Activated naive CD4-positive, alpha-beta T cell treated with anti-CD3 and anti-CD28 coated beads, Interleukin-2, amount 10 ng/mL, durations not matched to agents 7 days and 5 days (primary cell): Measurements from ENCODE around the gene KRTAP10-8.
A peak's percentile ranks its signal among the peaks of the same experiment; 100 is the strongest.
"Not testable (repeated sequence)": the region's sequence is repeated elsewhere in the genome, so short reads cannot be mapped to it uniquely, and the experiment has no call there.

Source experiments
- CTCF ChIA-PET: fragments of 350-600 bp; sonication (Branson Sonifier 250); formaldehyde crosslinking; loops from one replicate; lab custom pipeline; 2021; ENCODE audit warnings: antibody characterized with exemption; lab: Charles Lee
- DNase-seq: peaks from one replicate; pipeline ENCODE4 v3.0.0-alpha.2; 2020
- H3K27ac Mint-ChIP-seq: one replicate; pipeline ENCODE4 v1.8.0; 2021; ENCODE audit warnings: mild to moderate bottlenecking, moderate library complexity, mixed read lengths
- H3K27me3 Mint-ChIP-seq: one replicate; pipeline ENCODE4 v1.8.0; 2021; ENCODE audit warnings: mild to moderate bottlenecking, mixed read lengths
- H3K36me3 Mint-ChIP-seq: one replicate; pipeline ENCODE4 v1.8.0; 2021; ENCODE audit warnings: mixed read lengths
- H3K4me1 Mint-ChIP-seq: one replicate; pipeline ENCODE4 v1.8.0; 2021; ENCODE audit warnings: mixed read lengths
- H3K4me3 Mint-ChIP-seq: one replicate; pipeline ENCODE4 v1.8.0; 2021; ENCODE audit warnings: mild to moderate bottlenecking, moderate library complexity, mixed read lengths
- H3K9me3 Mint-ChIP-seq: one replicate; pipeline ENCODE4 v1.8.0; 2021; ENCODE audit warnings: mixed read lengths

KRTAP10-8 gene

DNA sequence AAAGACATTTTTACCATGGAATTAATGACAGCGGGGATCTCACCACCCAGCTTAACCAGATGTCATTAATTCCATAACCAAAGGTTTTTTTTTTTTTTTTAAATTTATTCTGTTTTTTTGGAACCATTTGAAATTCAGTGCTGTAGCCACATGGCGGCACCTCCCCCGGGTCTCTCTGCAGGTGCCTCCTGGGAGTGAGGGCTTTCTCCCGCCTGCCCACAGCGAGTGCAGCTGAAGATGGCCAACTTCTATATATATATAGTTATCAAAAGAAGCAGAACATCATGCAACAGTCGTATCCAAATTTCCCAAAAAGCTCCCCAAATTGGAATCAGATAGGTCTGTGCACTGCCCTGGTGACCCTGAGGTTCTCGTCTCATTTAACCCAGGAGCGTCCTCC lies 3.6 kb downstream of the KRTAP10-8 start:
- Mint-ChIP-seq H3K4me3 (no peak overlapping the region), H3K9me3 (peaks cover 44% of the 10 kb centered on the region), H3K27ac (no peak overlapping the region), H3K36me3 (peaks cover 27% of the 10 kb centered on the region), H3K4me1 (peaks cover 41% of the 10 kb centered on the region), H3K27me3 (peaks cover 14% of the 10 kb centered on the region)
- no peak for DNase-seq
- CTCF ChIA-PET, result no interaction called here

DNA sequence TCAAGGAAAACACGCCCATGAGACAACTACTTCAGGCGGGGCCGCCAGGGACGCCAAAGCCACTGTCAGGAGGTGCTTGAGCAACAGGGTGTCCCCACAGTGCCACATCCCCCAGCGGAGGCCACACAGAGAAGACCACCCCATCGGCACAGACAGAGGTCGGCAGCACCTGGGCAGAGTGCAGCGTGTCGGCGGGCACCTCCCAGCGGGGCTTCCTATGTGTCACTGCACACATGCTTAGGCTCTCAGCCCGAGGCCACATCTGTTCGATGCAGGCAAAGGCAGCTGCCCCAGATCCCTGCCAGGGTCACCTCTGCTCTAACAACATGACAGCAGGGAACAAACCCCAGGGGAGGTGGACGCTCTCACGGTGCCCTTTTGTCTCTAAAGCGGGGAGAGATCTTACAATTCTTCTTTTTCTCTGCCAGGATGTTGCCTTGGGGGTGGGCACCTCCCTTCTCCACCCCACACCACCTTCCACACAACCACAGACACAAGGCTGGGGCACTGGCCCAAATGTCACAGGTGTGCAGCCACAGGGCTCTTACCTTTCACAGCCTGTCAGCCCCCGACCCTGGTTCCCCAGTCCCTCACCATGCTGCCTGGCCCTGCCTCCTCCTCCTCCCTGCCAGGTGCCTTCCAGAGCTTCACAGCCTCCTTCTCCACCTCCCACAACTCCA lies 4.2 kb downstream of the KRTAP10-8 start:
- no peak for DNase-seq
- Mint-ChIP-seq H3K4me3 (no peak overlapping the region), H3K36me3 (peaks cover 31% of the 10 kb centered on the region), H3K9me3 (peaks cover 44% of the 10 kb centered on the region), H3K27ac (no peak overlapping the region), H3K4me1 (peaks cover 41% of the 10 kb centered on the region), H3K27me3 (peaks cover 11% of the 10 kb centered on the region)
- CTCF ChIA-PET, result no interaction called here

DNA sequence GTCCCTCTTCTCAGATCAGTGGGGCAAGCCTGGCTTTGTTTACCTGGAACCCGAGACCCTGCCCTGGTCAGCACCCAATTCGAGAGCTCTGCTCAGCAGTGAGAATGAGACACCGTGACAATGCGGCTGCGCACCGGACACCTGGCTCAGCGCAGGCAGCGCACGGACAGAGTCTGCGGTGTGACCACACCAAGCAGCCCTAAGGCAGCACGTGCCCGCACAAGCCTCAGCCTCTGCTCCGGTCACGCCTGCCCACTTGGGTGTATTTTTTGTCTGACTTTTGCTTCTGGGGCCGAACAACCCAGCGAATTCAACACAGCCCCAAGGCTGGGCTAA lies 4.7 kb downstream of the KRTAP10-8 start:
- DNase-seq, result no peak
- Mint-ChIP-seq H3K9me3 (peaks cover 38% of the 10 kb centered on the region), H3K4me3 (no peak overlapping the region), H3K27ac (no peak overlapping the region), H3K36me3 (peaks cover 26% of the 10 kb centered on the region), H3K27me3 (peaks cover 11% of the 10 kb centered on the region), H3K4me1 (peaks cover 41% of the 10 kb centered on the region)
- CTCF ChIA-PET, result no interaction called here

DNA sequence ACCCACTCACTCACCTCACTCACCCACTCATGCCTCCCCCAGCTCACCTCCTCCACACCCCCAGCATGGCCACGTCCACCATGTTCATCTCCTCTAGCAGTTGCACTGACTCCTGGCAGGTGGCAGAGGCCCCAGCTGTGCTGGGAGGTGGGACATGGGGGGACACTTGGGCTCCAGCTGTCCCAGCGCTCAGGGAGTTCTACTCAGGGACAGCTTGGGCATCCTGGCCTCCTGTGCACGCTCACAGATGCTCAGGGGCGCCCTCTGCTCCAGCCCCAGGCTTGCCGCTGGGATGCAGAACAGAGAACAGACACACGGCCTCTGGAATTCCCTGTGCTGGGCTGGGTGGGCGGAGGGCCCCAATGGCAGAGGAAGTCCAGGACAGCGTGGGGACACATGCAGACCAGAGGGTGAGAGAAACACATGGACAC lies 5.2 kb downstream of the KRTAP10-8 start:
- H3K27ac Mint-ChIP-seq, result no peak overlapping the region
- no peak overlapping the region for H3K4me3 Mint-ChIP-seq
- H3K36me3 Mint-ChIP-seq, result peaks cover 29% of the 10 kb centered on the region
- CTCF ChIA-PET, result no interaction called here
- peaks cover 38% of the 10 kb centered on the region for H3K9me3 Mint-ChIP-seq
- peaks cover 11% of the 10 kb centered on the region for H3K27me3 Mint-ChIP-seq
- DNase-seq, result no peak
- peaks cover 41% of the 10 kb centered on the region for H3K4me1 Mint-ChIP-seq

DNA sequence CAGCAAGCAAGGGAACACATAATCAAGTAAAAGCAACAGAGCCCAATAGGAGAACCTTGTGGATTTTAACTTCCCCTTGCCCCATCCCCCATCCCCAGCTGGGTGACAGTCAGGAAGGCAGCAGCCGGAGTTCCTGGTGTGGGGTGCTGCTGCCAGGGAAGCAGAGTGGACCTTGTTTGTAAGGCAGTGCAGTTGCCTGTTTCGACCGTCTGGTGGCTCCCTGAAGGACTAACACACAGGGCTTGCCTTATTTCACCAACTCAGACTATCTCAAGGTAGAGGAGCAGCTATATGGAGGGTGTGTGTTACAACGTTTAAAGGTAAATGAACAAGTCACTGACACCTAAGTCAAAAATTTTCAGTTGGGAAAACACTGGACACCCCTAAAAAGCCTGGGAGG lies 6.6 kb downstream of the KRTAP10-8 start:
- H3K36me3 Mint-ChIP-seq, result peaks cover 37% of the 10 kb centered on the region
- H3K4me1 Mint-ChIP-seq, result peaks cover 41% of the 10 kb centered on the region
- peaks cover 43% of the 10 kb centered on the region for H3K9me3 Mint-ChIP-seq
- peak overlapping the region; percentile 91 for H3K27ac Mint-ChIP-seq
- H3K4me3 Mint-ChIP-seq, result peak overlapping the region; percentile 30
- CTCF ChIA-PET, result interaction anchor here (0.9 to 1.2 kb wide), 2 partner anchors 35 to 46 kb away, joined by 3 read pairs; no protein-coding TSS in a partner anchor
- DNase-seq, result no peak
- H3K27me3 Mint-ChIP-seq, result peaks cover 6% of the 10 kb centered on the region

DNA sequence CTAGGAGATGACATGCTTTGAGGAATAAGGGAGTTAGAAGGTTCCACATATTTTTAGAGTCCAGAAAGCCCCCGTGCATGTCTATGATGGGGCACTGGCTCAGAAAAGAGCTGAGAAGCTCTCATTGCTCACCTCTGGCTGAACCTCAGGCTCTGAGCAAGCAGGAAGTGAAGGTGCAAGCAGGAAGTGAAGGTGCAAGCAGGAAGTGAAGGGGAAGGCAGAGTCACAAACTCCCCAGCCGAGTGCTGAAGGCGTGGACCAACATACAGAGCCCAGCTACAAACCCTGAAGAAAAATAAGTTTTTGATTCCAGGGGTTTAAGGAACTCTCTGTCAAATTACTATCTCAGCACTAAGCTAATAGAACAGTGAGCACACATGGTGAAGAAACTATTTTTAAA lies 7.0 kb downstream of the KRTAP10-8 start:
- H3K36me3 Mint-ChIP-seq, result peaks cover 38% of the 10 kb centered on the region
- H3K4me1 Mint-ChIP-seq, result peaks cover 41% of the 10 kb centered on the region
- DNase-seq, result peak; percentile 71
- CTCF ChIA-PET, result interaction anchor here (0.5 to 1.2 kb wide), 3 partner anchors 35 to 45 kb away, joined by 3 read pairs; no protein-coding TSS in a partner anchor
- H3K9me3 Mint-ChIP-seq, result peaks cover 47% of the 10 kb centered on the region
- H3K27me3 Mint-ChIP-seq, result peaks cover 6% of the 10 kb centered on the region
- peak overlapping the region; percentile 30 for H3K4me3 Mint-ChIP-seq
- peak overlapping the region; percentile 91 for H3K27ac Mint-ChIP-seq

DNA sequence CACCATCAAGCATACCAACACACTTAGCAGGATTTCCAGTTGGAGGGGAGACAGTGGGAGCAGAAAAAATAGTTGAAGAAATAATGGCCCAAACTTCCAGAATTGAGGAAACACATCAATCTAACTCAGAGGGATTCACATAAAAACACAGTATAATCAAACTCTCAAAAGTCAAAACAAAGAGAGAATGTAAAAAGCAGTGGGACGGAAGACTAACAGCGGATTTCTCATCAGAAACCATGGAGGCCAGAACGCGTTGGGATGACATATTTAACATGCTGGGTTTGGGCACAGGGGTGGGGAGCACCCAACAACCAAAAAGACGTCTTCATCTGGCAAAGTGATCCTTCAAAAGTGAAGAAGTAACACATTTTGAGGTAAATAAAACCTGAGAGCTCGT lies 8.0 kb downstream of the KRTAP10-8 start:
- peaks cover 44% of the 10 kb centered on the region for H3K36me3 Mint-ChIP-seq
- H3K27me3 Mint-ChIP-seq, result peaks cover 10% of the 10 kb centered on the region
- CTCF ChIA-PET, result no interaction called here
- no peak overlapping the region for H3K4me3 Mint-ChIP-seq
- peaks cover 39% of the 10 kb centered on the region for H3K4me1 Mint-ChIP-seq
- peak overlapping the region; percentile 91 for H3K27ac Mint-ChIP-seq
- peaks cover 55% of the 10 kb centered on the region for H3K9me3 Mint-ChIP-seq
- DNase-seq, result no peak

DNA sequence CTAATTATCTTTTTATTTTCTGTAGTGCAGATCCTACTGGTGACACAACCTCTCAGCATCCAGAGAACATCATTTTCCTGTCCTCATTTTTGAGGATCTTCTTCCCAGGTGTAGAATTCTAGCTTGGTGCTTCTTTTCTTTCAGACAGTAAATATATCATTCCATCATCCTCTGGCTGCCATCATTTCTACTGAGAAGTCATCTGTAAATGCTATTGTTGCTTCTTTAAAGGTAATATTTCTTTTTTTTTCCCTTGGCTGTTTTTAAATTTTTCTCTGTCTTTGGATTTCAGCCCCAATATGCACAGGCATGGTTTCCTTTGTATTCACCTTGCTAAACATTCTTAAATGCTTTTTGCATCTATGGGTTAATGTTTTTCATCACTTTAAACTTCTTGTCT lies 11.7 kb downstream of the KRTAP10-8 start:
- no peak for DNase-seq
- peaks cover 16% of the 10 kb centered on the region for H3K4me1 Mint-ChIP-seq
- CTCF ChIA-PET, result interaction anchor here (1.0 kb wide), 1 partner anchor 31 kb away, joined by 3 read pairs; the partner anchor contains the start of gene KRTAP12-4
- peaks cover 40% of the 10 kb centered on the region for H3K36me3 Mint-ChIP-seq
- no peak overlapping the region for H3K4me3 Mint-ChIP-seq
- no peak overlapping the region for H3K27ac Mint-ChIP-seq
- H3K27me3 Mint-ChIP-seq, result peaks cover 12% of the 10 kb centered on the region
- peaks cover 54% of the 10 kb centered on the region for H3K9me3 Mint-ChIP-seq

DNA sequence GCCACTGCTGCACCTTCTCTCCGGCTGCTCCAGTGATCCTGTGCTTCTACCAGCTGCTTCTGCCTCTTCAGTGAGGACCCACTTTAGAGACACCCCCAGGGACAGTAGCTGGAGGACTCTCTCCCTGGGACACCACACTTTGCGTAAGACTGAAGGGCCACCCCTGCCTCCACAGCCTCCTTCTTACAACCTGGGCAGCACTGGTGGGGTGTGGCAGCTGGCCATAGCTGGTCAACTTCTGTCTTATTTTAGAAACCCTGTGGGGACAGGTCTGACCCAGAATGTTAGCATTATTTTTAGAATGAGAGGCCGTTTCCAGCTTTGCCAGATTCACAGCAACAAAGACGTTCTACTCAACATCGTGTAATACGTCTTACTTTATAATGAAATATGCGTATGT lies 13.9 kb downstream of the KRTAP10-8 start:
- no peak overlapping the region for H3K27ac Mint-ChIP-seq
- CTCF ChIA-PET, result no interaction called here
- H3K4me3 Mint-ChIP-seq, result no peak overlapping the region
- peaks cover 45% of the 10 kb centered on the region for H3K9me3 Mint-ChIP-seq
- H3K27me3 Mint-ChIP-seq, result peaks cover 18% of the 10 kb centered on the region
- H3K36me3 Mint-ChIP-seq, result peaks cover 29% of the 10 kb centered on the region
- no peak for DNase-seq
- peaks cover 12% of the 10 kb centered on the region for H3K4me1 Mint-ChIP-seq

DNA sequence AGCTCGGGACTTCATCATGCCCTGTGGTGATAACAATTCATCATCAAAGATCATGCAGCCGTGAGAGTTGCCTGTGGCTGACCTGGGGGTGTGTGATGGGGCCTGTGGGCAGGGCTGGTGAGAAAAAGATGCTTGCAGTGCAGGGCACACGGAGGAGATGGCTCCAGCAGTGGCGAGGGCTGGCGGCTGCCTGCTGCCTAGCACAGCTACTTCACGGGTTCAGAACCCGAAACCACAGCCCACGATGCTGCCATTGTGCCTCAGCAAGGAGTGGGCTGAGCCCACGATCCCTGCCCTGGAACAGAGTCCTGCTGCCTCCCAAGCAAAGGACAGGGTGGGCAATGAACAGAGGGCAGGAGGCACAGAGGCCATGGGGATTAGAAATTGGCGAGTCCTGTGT lies 14.4 kb downstream of the KRTAP10-8 start:
- Mint-ChIP-seq H3K36me3 (peaks cover 31% of the 10 kb centered on the region), H3K4me3 (no peak overlapping the region), H3K4me1 (peaks cover 12% of the 10 kb centered on the region), H3K27me3 (peaks cover 18% of the 10 kb centered on the region), H3K27ac (no peak overlapping the region), H3K9me3 (peaks cover 48% of the 10 kb centered on the region)
- no peak for DNase-seq
- CTCF ChIA-PET, result no interaction called here

DNA sequence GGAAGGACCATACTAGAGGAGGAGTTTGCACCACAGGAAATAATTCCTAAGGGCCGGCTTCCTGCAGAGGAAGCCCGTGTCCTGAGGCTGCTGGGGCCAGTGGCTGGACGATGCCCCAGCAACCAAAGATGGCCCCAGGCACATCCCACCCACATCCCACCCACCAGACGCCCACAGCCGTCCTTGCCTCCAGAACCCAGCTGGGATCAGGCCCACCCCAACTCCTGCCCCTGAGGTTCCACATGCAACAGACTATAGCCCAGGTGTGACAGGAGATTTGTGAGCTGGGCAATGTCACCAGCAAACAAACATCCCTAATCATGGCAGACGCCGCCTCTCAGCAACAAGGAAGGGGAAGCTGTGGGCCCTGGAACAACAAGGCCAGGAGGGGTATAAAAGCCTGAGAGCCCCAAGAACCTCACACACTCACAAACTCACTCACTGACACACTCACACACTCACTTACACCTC lies 14.8 kb downstream of the KRTAP10-8 start, which contains the start of gene KRTAP10-9:
Gene KRTAP10-9, plus strand, starts transcription at position 421 of the 471 bp plus-strand sequence. CDS start 79 bp downstream, outside the sequence.
- peaks cover 49% of the 10 kb centered on the region for H3K9me3 Mint-ChIP-seq
- peaks cover 18% of the 10 kb centered on the region for H3K27me3 Mint-ChIP-seq
- H3K4me3 Mint-ChIP-seq, result no peak within 1 kb of the TSS
- no peak within 1 kb of the TSS for H3K27ac Mint-ChIP-seq
- CTCF ChIA-PET, result no interaction called here
- peaks cover 12% of the 10 kb centered on the region for H3K4me1 Mint-ChIP-seq
- DNase-seq, result no peak
- peaks cover 32% of the 10 kb centered on the region for H3K36me3 Mint-ChIP-seq

DNA sequence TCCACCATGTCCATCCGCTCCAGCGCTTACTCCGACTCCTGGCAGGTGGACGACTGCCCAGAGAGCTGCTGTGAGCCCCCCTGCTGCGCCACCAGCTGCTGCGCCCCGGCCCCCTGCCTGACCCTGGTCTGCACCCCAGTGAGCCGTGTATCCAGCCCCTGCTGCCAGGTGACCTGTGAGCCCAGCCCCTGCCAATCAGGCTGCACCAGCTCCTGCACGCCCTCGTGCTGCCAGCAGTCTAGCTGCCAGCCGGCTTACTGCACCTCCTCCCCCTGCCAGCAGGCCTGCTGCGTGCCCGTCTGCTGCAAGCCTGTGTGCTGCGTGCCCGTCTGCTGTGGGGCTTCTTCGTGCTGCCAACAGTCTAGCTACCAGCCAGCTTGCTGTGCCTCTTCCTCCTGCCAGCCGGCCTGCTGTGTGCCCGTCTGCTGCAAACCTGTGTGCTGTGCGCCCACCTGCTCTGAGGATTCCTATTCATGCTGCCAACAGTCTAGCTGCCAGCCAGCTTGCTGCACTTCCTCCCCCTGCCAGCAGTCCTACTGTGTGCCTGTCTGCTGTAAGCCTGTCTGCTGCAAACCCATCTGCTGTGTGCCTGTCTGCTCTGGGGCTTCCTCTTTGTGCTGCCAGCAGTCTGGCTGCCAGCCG lies 15.4 kb downstream of the KRTAP10-8 start:
- Mint-ChIP-seq H3K9me3 (peaks cover 51% of the 10 kb centered on the region), H3K36me3 (peaks cover 29% of the 10 kb centered on the region), H3K27me3 (peaks cover 21% of the 10 kb centered on the region), H3K4me1 (peaks cover 12% of the 10 kb centered on the region)
- CTCF ChIA-PET, H3K27ac Mint-ChIP-seq, DNase-seq, H3K4me3 Mint-ChIP-seq: not testable (repeated sequence)

DNA sequence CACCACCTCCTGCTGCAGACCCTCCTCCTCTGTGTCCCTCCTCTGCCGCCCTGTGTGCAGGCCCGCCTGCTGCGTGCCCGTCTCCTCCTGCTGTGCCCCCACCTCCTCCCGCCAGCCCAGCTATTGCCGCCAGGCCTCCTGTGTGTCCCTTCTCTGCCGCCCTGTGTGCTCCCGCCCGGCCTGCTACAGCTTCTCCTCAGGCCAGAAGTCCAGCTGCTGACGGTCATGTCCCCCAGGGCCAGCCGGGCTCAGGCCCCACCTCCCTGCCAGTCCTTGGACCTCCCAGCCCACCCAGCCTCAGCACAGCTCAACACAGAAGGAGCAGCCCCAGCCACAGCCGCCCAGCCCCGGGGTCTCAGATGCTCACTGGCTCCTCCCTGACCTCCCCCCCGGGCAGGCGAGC lies 16.0 kb downstream of the KRTAP10-8 start:
- H3K4me3 Mint-ChIP-seq, DNase-seq, CTCF ChIA-PET, H3K27ac Mint-ChIP-seq: not testable (repeated sequence)
- Mint-ChIP-seq H3K9me3 (peaks cover 47% of the 10 kb centered on the region), H3K36me3 (peaks cover 25% of the 10 kb centered on the region), H3K4me1 (peaks cover 12% of the 10 kb centered on the region), H3K27me3 (peaks cover 26% of the 10 kb centered on the region)

DNA sequence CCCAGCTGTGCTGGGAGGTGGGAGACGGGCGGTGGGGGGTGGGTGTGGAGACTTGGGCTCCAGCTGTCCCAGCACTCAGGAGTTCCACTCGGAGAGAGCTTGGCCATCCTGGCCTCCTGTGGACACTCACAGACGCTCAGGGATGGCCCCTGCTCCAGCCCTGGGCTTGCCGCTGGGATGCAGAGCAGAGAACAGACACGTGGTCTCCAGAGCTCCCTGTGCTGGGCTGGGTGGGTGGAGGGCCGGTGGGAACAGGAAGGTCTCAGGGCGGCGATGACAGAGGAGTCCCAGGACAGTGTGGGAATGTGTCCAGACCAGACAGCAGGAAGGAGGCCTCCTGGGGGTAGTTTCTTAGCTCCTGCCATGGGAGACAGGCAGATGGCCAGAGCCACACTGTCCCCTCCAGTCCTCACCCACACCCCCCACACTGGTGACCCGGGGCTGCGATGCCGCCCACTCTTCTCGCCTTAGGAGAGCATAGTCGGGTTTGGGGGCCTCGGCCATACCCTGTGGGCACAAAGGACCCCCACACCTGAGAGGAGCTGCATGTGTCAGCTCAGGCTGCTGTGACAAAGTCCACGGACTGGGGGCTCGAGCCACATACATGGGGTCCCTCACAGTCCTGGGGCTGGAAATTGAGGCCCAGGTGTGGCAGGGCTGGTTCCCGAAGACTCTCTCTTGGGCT lies 17.0 kb downstream of the KRTAP10-8 start:
- DNase-seq, result no peak
- peaks cover 47% of the 10 kb centered on the region for H3K9me3 Mint-ChIP-seq
- CTCF ChIA-PET, result no interaction called here
- no peak overlapping the region for H3K27ac Mint-ChIP-seq
- peaks cover 12% of the 10 kb centered on the region for H3K4me1 Mint-ChIP-seq
- peaks cover 26% of the 10 kb centered on the region for H3K27me3 Mint-ChIP-seq
- no peak overlapping the region for H3K4me3 Mint-ChIP-seq
- peaks cover 22% of the 10 kb centered on the region for H3K36me3 Mint-ChIP-seq
